Measurements from ENCODE around the gene DNAJA2. TPM values are rescaled to one million over a fixed set of nuclear protein-coding genes. Genes with fewer than 3 reads are reported as not detected.

Gene DNAJA2
- total and polyA plus RNA-seq, 9 of the 15 experiments (the other 6 are each of a cell fraction or from before 2014, with no cell fraction given): 24.1 to 75.9 (median 50.7) TPM

DNA sequence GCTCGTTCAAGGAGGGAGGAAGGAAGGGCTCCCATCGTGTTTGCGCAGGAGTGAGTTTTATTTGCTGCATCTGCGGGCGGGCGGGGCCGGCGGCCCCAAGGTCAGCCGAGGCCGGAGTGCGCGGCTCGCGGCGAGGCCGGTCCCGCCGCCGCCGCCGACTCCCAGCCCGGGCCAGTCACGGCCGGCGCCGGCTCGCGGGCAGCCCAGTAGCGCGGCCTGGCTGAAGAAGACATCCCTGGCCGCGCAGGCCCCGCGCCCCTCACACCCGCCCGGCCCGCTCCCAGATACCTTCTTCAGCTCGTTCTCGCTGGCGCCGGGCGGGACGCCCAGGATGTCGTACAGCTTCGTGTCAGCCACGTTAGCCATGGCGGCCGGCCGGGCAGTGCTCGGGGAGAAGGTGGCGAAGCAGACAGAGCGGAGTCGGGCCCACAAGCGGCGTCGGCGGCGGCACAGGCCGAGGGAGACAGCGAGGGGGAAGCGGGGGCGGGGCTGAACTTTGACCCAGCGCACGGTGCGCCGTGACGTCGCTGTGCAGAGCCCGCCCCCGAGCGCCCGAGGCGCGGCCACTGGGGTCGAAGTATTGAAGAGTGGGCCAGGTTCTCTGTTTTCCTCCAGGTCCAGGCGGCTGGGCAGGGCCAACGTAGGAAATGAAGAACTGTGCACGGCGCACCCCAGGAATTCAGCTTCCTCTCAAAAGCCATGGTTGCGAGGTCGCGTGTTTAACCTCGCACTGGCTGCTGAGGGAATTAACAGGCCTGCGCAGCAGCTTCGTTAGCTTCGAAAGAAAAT, at the start of gene DNAJA2 (continued):
- TF ChIP-seq, protein P1, sequence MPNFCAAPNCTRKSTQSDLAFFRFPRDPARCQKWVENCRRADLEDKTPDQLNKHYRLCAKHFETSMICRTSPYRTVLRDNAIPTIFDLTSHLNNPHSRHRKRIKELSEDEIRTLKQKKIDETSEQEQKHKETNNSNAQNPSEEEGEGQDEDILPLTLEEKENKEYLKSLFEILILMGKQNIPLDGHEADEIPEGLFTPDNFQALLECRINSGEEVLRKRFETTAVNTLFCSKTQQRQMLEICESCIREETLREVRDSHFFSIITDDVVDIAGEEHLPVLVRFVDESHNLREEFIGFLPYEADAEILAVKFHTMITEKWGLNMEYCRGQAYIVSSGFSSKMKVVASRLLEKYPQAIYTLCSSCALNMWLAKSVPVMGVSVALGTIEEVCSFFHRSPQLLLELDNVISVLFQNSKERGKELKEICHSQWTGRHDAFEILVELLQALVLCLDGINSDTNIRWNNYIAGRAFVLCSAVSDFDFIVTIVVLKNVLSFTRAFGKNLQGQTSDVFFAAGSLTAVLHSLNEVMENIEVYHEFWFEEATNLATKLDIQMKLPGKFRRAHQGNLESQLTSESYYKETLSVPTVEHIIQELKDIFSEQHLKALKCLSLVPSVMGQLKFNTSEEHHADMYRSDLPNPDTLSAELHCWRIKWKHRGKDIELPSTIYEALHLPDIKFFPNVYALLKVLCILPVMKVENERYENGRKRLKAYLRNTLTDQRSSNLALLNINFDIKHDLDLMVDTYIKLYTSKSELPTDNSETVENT (CRISPR knock-in tag; IDR thresholded peaks at IDR 0.05): peak; percentile 38; the same call in 1 of the 2 replicates
- TF ChIP-seq MCM3 (IDR thresholded peaks at IDR 0.05): no peak
- no peak for TF ChIP-seq HNRNPUL1 (IDR thresholded peaks at IDR 0.05; ENCODE audit: low read length)
- peak; percentile 98 for TF ChIP-seq L3MBTL2 (IDR thresholded peaks at IDR 0.05)
- no peak for TF ChIP-seq EZH2 (IDR thresholded peaks at IDR 0.05; ENCODE audit: borderline replicate concordance, low read depth, low read length)
- TF ChIP-seq SMARCA4 (IDR thresholded peaks at IDR 0.05): no peak; the same call in 1 of the 2 replicates
- TF ChIP-seq FOXK2 (conservative IDR thresholded peaks at IDR 0.05 in 1 of 2, IDR thresholded peaks at IDR 0.05 in 1 of 2; ENCODE audit: low read depth in 2 of 2): peak; percentile 56 to 62; a peak in 2 of 4 replicates
- no peak for TF ChIP-seq ASH1L (IDR thresholded peaks at IDR 0.05; ENCODE audit: borderline replicate concordance, low read depth, partially characterized antibody)
- TF ChIP-seq, protein P2, sequence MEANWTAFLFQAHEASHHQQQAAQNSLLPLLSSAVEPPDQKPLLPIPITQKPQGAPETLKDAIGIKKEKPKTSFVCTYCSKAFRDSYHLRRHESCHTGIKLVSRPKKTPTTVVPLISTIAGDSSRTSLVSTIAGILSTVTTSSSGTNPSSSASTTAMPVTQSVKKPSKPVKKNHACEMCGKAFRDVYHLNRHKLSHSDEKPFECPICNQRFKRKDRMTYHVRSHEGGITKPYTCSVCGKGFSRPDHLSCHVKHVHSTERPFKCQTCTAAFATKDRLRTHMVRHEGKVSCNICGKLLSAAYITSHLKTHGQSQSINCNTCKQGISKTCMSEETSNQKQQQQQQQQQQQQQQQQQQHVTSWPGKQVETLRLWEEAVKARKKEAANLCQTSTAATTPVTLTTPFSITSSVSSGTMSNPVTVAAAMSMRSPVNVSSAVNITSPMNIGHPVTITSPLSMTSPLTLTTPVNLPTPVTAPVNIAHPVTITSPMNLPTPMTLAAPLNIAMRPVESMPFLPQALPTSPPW (CRISPR knock-in tag; IDR thresholded peaks at IDR 0.05): peak; percentile 77
- TF ChIP-seq, protein P3, sequence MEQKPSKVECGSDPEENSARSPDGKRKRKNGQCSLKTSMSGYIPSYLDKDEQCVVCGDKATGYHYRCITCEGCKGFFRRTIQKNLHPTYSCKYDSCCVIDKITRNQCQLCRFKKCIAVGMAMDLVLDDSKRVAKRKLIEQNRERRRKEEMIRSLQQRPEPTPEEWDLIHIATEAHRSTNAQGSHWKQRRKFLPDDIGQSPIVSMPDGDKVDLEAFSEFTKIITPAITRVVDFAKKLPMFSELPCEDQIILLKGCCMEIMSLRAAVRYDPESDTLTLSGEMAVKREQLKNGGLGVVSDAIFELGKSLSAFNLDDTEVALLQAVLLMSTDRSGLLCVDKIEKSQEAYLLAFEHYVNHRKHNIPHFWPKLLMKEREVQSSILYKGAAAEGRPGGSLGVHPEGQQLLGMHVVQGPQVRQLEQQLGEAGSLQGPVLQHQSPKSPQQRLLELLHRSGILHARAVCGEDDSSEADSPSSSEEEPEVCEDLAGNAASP (IDR thresholded peaks at IDR 0.05): no peak
- TF ChIP-seq, protein P4, sequence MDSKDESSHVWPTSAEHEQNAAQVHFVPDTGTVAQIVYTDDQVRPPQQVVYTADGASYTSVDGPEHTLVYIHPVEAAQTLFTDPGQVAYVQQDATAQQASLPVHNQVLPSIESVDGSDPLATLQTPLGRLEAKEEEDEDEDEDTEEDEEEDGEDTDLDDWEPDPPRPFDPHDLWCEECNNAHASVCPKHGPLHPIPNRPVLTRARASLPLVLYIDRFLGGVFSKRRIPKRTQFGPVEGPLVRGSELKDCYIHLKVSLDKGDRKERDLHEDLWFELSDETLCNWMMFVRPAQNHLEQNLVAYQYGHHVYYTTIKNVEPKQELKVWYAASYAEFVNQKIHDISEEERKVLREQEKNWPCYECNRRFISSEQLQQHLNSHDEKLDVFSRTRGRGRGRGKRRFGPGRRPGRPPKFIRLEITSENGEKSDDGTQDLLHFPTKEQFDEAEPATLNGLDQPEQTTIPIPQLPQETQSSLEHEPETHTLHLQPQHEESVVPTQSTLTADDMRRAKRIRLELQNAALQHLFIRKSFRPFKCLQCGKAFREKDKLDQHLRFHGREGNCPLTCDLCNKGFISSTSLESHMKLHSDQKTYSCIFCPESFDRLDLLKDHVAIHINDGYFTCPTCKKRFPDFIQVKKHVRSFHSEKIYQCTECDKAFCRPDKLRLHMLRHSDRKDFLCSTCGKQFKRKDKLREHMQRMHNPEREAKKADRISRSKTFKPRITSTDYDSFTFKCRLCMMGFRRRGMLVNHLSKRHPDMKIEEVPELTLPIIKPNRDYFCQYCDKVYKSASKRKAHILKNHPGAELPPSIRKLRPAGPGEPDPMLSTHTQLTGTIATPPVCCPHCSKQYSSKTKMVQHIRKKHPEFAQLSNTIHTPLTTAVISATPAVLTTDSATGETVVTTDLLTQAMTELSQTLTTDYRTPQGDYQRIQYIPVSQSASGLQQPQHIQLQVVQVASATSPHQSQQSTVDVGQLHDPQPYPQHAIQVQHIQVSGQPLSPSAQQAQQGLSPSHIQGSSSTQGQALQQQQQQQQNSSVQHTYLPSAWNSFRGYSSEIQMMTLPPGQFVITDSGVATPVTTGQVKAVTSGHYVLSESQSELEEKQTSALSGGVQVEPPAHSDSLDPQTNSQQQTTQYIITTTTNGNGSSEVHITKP (IDR thresholded peaks at IDR 0.05; ENCODE audit: partially characterized antibody): no peak
- TF ChIP-seq NCOA1 (IDR thresholded peaks at IDR 0.05; ENCODE audit: low read depth): no peak
- TF ChIP-seq E2F3 (CRISPR knock-in tag; IDR thresholded peaks at IDR 0.05): no peak
- TF ChIP-seq ZNF589 (CRISPR knock-in tag; IDR thresholded peaks at IDR 0.05; ENCODE audit: low read depth): no peak
- TF ChIP-seq ZNF668 (CRISPR knock-in tag; IDR thresholded peaks at IDR 0.05): no peak
- no peak for TF ChIP-seq WHSC1 (IDR thresholded peaks at IDR 0.05; ENCODE audit: low read length)
- TF ChIP-seq STAT5A (IDR thresholded peaks at IDR 0.05; ENCODE audit: borderline replicate concordance, low read length): no peak
- TF ChIP-seq CCAR2 (IDR thresholded peaks at IDR 0.05; ENCODE audit: low read depth, low read length): no peak
- no peak for TF ChIP-seq CREBBP (IDR thresholded peaks at IDR 0.05; ENCODE audit: low read depth, low read length)
- TF ChIP-seq NFE2L1 (tag; IDR thresholded peaks at IDR 0.05; ENCODE audit: borderline replicate concordance, low read depth): no peak
